NCI-H2081 (cell line): ENCODE measurements around the gene NPM3.
"Not testable (repeated sequence)": the region's sequence is repeated elsewhere in the genome, so short reads cannot be mapped to it uniquely, and the experiment has no call there.

ENCODE experiments used
- DNase-seq, 2 experiments: peaks; one replicate each; lab custom pipeline; 2025; lab: John Stamatoyannopoulos, UW

NPM3 gene

DNA sequence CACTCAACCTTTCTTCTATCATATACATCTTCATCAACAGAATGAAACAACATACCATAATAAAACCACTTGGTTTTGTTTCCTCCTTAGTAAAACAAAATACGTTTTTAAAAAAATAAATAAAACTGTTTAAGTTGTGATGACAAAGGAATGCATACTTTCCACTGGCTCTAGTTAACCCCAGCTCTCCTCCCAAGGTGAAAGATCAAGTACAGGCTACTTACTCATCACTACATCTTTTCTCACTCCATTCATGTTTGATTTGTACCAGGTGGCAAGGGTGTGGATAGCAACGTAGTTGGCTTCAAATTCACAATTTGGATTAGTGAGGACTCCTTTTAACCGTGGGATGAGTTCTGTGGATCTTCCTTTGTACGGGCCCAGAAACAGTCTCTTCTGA, 20.3 kb upstream of the NPM3 start:
- DNase-seq = no peak

GRCh38 chr10:101797403-101798059, 14.3 kb upstream of the NPM3 start:
- no peak for DNase-seq

DNA sequence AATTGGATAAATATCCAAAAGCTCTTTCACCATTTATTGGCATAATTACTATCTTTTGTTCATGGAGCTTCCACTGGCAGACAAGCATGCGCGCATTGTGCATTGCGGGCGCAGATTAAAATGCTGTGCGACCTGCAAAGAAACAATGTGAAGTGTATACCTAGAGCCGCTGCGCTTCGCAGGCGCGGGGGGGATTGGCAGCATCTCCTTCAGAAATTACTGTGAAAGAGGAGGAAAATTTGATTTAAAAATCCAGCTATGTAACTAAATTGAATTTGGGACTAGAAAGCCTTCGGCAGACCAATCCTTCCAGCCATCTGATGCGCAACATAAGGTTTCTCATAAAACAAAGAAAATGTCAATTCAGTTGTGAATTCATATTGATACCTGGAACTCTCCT, 10.3 kb upstream of the NPM3 start:
- DNase-seq = no peak

DNA sequence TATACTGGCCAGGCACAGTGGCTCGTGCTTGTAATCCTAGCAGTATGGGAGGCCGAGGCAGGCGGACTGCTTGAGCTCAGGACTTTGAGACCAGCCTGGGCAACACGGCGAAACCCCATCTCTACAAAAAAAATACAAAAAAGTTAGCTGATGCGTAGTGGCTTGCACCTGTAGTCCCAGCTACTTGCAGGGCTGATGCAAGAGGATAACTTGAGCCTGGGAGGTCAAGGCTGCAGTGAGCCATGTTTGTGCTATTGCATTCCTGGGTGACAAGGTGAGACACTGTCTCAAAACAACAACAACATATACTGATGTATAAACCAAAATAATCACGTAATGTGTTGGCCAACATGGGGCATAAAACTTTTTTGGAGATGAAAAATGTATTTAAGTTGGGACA, 6.4 kb upstream of the NPM3 start:
- no peak for DNase-seq

DNA sequence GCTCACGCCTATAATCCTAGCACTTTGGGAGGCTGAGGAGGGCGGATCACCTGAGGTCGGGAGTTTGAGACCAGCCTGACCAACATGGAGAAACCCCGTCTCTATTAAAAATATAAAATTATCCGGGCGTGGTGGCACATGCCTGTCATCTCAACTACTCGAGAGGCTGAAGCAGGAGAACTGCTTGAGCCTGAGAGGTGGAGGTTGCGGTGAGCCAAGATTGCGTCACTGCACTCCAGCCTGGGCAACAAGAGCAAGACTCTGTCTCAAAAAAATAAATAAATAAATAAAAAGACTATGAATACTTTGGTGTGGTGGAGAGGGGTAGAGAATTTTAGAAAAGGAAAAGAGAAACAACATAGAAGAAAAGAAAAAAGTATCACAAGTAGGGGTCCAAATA, 6.0 kb upstream of the NPM3 start:
- DNase-seq = not testable (repeated sequence)

GRCh38 chr10:101785801-101786200, 2.6 kb upstream of the NPM3 start:
- no peak for DNase-seq

GRCh38 chr10:101784558-101784957, 1.3 kb upstream of the NPM3 start:
- no peak for DNase-seq

GRCh38 chr10:101783736-101784118, 481 bp upstream of the NPM3 start:
- no peak for DNase-seq

- no peak for DNase-seq
These were observed 1.0 kb downstream of the NPM3 start for GRCh38 chr10:101781984-101782810.

GRCh38 chr10:101781655-101781983, 1.6 kb downstream of the NPM3 start:
- no peak for DNase-seq

GRCh38 chr10:101780818-101781654, 2.2 kb downstream of the NPM3 start:
- peak; percentile 46 to 59 for DNase-seq

GRCh38 chr10:101780187-101780817, 2.9 kb downstream of the NPM3 start:
- no peak for DNase-seq

DNA sequence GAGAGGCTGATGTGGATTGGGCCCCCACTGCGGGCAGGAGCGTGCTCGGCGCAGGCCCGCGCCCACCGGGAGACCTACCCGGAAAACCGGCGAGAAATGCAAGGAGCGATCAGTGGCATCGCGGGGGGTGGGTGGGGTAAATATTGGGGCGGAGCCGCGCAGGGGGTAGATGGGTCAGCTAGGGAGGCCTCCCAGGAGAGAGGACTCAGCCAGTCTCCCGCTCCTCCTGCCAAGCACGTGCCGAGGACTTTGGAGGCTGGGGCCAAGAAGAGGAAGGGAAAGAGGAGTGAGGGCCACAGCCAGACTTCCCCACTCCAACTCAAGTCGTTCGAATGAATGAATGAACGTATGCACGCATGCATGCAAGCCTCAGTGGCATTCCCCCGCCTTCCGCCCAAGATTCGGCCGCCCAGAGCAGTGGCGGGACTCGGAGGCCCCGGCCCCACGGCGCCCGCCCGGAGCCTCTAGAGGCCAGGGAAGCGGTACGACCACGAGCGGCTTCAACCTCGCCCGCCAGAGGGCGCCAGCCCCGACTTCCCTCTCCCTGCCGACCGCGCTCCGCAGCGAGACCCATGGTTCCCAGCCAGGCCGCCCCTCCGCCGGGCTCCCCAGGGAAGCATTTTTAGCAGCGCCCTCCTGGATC, 3.6 kb downstream of the NPM3 start:
- DNase-seq = peak in 1 of 2 experiments; percentile 19

DNA sequence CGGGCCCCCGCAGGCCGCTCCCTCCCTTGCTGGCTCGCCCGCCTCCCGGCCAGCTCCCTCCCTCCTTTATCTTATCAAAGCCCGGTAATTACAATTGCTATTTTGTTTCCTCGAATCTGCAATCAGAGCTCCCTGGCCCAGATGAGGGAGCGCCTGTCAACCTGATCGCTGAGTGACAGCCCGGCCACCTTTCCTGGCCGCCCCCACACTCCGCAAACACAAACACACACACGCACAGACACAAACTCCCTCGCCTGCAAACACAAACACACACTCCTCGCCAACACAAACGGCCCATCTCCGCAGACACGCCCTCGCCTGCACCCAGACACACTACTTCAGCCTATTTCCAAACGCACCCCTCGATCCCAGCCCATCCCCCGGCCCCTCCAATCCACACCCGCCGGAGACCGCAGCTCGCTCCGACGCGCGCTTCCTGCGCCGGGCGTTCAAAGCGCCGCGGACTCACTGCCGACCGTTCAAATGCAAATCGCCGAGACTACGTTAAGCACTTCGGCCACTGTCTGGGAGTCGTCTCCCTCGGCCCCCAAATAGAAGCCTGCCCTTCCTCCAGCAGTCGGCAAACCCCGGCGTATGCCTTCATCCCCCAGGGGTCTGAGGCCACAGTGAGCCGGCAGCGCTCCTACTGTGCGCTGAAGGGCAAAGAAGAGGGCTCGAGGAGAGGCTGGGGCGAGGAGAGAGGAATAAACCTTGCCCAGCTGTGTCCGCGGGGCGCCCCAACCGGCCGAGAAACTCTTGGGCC, 4.3 kb downstream of the NPM3 start:
- no peak for DNase-seq

DNA sequence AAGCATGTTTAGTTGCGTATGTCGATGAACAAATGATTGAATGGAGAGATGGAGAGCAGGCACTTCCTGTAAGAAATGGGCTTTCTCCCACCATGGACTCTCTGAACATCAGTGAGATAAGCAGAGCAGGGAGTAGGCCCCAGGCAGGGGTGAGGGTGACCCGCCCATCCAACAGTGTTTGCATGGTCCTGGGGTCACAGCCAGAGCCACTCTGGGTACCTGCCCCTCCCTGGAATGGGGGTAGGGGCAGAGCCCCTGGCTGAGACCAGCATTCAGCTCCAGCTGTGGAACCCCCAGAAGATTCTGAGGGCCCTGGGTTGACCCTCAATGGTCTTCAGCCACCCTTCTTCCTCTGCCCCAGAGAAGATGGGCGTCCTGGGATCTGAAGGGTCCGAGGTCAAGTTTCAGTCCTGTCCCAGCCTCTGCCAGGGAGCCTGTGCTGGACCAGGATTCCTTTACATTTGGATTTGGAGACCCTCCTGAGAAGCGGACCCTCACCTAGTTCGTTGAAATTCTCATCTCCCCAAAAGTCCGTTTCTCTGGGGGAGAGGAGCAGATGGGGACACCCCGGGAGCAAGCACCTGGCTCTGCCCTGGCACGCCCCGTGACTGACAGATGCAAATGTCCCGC, 5.0 kb downstream of the NPM3 start:
- no peak for DNase-seq

DNA sequence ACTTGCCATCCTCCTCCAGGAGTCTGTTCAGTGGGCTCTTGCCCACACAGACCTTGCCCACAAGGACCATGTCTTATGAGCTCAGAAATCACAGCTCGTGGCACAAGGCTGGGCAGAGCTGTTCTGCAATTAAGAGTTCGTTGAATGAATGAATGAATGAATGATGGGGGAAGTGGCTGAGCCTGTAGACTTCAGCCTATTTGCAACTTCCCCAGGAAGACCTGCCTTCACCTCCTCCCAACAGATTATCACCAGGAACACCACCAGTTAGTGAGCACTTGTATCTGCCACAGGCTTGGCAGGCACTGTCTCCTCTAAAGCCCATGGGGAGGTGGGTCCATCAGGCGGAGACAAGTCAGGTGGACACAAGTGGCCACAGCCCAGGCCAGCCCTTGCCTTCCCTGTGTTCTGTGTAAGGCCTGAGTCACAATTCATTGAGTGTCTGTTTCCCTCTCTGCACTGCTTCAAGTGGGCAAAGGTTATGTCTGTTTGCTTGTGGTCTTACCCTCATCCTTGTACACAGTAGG, 5.6 kb downstream of the NPM3 start:
- no peak for DNase-seq

- no peak for DNase-seq
These were observed 7.0 kb downstream of the NPM3 start for GRCh38 chr10:101776161-101776817.

DNA sequence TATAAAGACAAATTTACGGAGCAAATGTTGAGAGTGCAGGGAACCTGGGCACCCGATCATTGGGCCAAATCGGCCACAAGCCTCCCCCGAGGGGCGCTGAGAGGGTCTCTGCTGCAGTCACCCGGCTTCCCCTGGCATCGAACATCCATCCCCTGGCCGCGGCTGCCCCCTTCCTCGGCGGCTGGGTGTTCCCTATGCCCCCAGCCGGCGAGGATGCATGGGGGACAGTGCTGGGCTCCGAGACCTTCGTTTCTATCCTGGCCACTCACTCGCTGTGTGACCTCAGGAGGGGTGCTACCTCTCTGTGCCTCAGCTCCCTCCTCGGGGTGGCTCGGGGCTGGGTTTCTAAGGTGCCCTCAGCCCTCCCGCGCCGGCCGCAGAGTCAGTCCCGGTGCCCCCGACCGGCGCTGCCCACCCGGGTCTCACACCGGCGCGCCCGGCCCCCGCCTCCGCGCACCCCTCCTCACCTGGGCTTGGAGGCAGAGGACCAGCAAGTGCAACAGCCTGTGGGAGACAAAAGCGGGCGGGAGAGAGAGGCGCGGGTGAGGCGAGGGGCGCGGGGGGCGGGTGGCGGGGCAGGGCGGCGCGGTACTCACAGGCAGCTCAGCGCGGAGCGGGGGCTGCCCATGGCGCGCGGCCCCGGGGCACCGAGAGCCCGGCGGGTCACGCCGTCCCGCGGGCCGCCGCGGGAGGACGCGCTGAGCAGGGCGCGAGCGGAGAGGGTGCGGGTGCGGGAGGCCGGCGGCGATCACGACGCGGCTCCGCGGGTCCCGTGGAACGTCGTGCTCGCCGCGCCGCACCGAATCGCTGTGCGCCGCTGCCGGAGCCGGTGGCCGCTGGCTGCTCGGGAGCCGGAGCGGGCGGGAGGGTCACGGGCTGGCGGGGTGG, 7.7 kb downstream of the NPM3 start, which contains the start of gene FGF8:
Gene FGF8, minus strand, starts transcription at position 842 of the 888 bp plus-strand sequence. Its CDS starts 214 bp downstream, at position 628.
- no peak for DNase-seq
